GM21447 (cell line): ENCODE results near the gene ETS1.

Experiments used
- ATAC-seq: cut with Tn5 transposase; IDR thresholded peaks from one replicate; pipeline ENCODE4 v1.9.1; 2021; ENCODE audit not compliant: unreplicated experiment

The ETS1 gene

GRCh38 chr11:128503245-128503991, 83.9 kb downstream of the ETS1 start:
- ATAC-seq, result no peak

- no peak for ATAC-seq
Measured at GRCh38 chr11:128502726-128503125, 84.6 kb downstream of the ETS1 start.

- no peak for ATAC-seq
Measured at GRCh38 chr11:128501632-128502549, 85.5 kb downstream of the ETS1 start.

GRCh38 chr11:128501008-128501407, 86.3 kb downstream of the ETS1 start:
- no peak for ATAC-seq

- no peak for ATAC-seq
Measured at GRCh38 chr11:128500493-128500892, 86.9 kb downstream of the ETS1 start.

- ATAC-seq, result no peak
Measured at GRCh38 chr11:128499613-128500253, 87.6 kb downstream of the ETS1 start.

- no peak for ATAC-seq
Measured at GRCh38 chr11:128498721-128499245, 88.6 kb downstream of the ETS1 start.

GRCh38 chr11:128497776-128498095, 89.6 kb downstream of the ETS1 start:
- ATAC-seq, result no peak

- peak; percentile 79 for ATAC-seq
Measured at GRCh38 chr11:128497061-128497775, 90.1 kb downstream of the ETS1 start.

- no peak for ATAC-seq
Measured at GRCh38 chr11:128496692-128497060, 90.7 kb downstream of the ETS1 start.

GRCh38 chr11:128496249-128496648, 91.1 kb downstream of the ETS1 start:
- ATAC-seq, result no peak

- no peak for ATAC-seq
Measured at GRCh38 chr11:128494418-128495332, 92.7 kb downstream of the ETS1 start.

- ATAC-seq, result no peak
Measured at GRCh38 chr11:128493570-128493965, 93.8 kb downstream of the ETS1 start.

- ATAC-seq, result no peak
Measured at GRCh38 chr11:128492903-128493569, 94.3 kb downstream of the ETS1 start.

- ATAC-seq, result no peak
Measured at GRCh38 chr11:128492461-128492860, 94.9 kb downstream of the ETS1 start.

- ATAC-seq, result no peak
Measured at GRCh38 chr11:128491195-128491936, 96.0 kb downstream of the ETS1 start.

- no peak for ATAC-seq
Measured at GRCh38 chr11:128490092-128490491, 97.3 kb downstream of the ETS1 start.

- no peak for ATAC-seq
Measured at GRCh38 chr11:128488471-128488870, 98.9 kb downstream of the ETS1 start.

GRCh38 chr11:128487978-128488377, 99.4 kb downstream of the ETS1 start:
- no peak for ATAC-seq
